CD4-positive, alpha-beta T cell treated with Interleukin-6 at 100 ng/mL for 8 hours (primary cell): ENCODE data around the gene DPCD.
A peak's percentile ranks its signal among the peaks of the same experiment; 100 is the strongest.
"Not testable (repeated sequence)": the region's sequence is repeated elsewhere in the genome, so short reads cannot be mapped to it uniquely, and the experiment has no call there.

Experiments
- DNase-seq: peaks from one replicate; pipeline ENCODE4 v3.0.0-alpha.2; 2020; ENCODE audit warnings: mixed read lengths, low spot score

The DPCD gene

DNA sequence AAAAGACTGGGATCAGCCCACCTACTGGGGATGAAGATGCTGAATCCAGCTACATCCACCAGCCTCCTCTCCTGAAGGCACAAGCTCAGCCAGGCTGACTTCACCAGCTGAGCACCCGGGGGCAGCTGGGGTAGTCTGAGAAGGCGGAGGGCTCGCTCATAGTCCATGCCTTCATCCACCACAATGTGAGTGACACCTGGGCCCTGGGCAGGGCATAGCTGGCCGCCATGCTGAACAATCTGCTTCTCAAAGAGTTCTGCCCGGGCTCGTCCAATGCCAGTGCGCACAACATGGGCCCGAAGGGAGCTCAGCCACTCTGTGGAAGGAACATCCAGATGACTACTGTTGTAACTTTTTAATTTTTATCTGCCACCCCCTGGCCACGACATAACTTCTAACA, 2.3 kb upstream of the DPCD start:
- no peak for DNase-seq

- DNase-seq, result no peak
Observed at GRCh38 chr10:101588879-101589278, 758 bp downstream of the DPCD start.

DNA sequence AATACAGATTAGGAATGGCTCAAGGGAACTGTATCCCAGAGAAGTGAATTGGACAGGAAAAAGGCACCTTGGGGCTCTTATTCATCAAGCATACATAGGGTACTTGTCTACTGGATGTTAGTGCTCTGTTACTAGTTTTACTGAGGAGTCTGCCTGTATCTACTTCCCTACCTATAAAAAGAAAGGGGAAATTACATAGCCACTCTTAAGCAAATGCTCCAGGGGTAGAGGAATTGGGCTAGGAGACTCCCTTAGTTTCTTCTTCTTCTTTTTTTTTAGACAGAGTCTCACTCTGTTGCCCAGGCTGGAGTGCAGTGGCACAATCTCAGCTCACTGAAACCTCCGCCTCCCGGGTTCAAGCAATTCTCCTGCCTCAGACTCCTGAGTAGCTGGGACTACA, 5.2 kb downstream of the DPCD start:
- DNase-seq, result not testable (repeated sequence)

GRCh38 chr10:101595591-101596433, 7.7 kb downstream of the DPCD start:
- no peak for DNase-seq

GRCh38 chr10:101597091-101597900, 9.2 kb downstream of the DPCD start:
- DNase-seq, result no peak

DNA sequence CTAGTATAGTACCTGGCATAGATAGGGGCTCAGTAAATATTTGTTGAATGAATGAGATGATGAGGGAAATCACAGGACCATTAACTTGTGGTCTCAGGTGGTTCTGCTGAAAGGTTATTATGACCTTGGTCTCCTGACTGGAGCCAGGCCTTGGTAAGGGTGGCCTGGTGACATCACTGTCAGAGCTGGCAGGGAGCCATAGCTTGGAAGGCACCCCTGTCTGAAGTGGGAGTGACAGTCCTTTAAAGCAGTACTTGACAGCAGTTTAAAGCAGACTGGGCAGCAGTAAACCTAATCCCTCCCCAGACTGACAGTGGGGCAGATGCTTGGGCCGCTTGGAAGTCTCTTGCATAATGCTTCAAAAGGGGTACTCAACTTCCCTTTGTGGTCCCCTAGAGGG, 13.4 kb downstream of the DPCD start:
- DNase-seq, result no peak

GRCh38 chr10:101602761-101603398, 14.8 kb downstream of the DPCD start:
- DNase-seq, result peak; percentile 37

GRCh38 chr10:101607124-101607523, 19.0 kb downstream of the DPCD start:
- no peak for DNase-seq

GRCh38 chr10:101609481-101609880, 21.4 kb downstream of the DPCD start:
- DNase-seq, result no peak

DNA sequence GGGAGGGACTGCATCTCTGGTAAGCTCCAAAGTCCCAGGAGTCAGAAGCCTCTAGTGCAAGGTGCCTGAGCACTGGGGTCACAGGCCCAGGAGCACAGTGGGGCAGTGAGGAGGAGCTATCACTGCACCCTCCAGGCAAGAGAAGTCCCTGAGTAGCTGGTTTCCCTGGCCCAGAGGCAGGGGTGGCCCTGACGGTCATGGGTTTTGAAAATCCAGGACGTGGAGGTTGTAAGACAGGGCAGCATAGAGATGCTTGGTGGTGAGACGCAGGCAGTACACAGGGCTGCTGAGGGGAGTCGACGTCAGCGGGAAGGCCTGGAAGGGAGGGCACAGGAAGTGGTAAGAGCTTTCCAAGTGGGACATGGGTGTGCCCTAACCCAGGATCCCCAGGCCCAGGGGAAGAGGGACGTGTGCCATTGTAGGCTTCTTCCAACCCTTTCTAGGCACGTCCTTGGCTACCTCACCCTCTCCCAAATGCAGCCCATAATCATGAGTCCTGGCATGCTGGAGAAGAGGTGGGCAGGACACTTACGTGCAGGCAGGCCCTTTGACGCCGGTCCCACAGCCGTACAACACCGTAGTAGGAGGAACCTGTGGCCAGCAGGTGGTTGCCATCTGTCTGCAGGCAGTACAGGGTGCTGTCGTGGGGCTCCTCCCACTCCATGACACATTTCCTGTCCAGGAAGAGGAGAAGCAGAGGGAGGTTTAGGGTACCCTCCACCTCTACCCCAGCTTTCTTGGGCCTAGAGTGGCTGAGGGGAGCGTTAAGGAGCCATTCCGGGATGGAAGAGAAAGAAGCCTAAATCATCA, 23.2 kb downstream of the DPCD start:
- DNase-seq, result no peak

DNA sequence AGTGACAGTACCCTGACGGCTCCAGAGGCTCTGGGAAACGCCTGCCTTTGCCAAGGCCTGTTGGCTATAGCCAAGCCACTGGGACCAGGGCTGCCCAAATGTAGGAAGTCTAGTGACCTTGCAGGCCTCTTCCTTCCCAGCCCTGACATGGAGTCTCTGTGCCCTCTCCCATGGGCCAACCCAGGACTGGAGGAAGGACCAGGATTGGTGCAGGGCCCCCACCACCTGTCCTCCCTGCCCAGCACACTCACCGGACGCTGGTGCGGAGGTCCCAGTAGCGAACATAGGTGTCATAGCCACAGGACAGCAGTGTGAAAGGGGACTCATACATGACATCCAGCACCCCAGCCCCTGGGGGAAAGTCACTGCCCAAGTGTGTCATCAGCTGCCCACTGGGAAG, 24.0 kb downstream of the DPCD start:
- DNase-seq, result no peak

GRCh38 chr10:101612872-101613271, 24.8 kb downstream of the DPCD start:
- DNase-seq, result no peak

DNA sequence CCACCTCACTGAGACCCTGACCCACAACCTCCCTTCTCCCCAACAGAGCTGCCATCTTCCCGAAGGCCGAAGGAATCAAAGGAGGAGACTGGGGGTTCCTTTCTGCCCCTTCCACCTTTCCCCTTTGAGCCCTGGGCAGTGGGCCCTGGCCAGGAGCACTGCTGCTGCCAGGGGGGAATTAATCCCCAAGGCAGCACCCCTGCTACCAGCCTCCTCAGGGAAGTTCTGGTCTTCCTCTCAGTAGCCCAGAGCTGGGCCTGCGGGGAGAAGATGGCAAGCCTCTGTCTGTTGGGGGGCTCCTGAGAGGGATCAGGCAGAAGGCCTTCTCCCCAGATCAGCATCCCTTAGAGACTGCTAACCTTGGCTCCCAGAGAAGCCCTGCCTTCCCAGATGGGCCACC, 25.5 kb downstream of the DPCD start:
- no peak for DNase-seq

- DNase-seq, result no peak
Observed at GRCh38 chr10:101614663-101615524, 26.8 kb downstream of the DPCD start.

DNA sequence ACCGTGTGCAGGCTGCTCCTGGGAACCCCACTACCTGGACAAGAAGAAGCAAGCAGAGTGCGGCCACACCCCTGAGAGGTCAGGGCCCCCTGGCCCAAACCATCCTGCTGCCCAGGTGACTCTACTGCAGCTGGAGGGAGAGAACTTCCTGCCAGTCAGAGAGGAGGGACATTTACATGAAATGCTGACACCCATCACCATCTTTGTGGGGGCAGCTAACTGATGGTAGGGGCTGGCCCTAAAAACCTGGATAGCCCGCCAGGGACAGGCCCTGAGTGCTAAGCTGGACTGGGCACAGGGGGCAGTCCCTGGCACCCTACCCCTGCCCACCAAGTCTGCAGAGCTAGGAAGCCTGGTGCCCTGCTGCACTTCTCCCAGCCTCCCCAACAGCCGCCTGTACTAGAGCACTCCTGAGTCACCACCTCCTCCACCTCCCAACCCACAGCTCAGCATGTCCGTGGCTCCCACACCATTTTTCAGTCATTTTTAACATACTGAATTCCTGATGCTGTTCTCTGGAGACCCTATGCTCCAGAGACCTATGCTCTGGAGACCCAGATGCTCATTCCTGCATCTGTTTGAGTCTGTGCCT, 27.5 kb downstream of the DPCD start:
- no peak for DNase-seq

GRCh38 chr10:101616415-101617101, 28.4 kb downstream of the DPCD start:
- DNase-seq, result no peak

GRCh38 chr10:101617102-101617823, 29.1 kb downstream of the DPCD start:
- DNase-seq, result no peak

- no peak for DNase-seq
Observed at GRCh38 chr10:101617824-101618568, 29.9 kb downstream of the DPCD start.

GRCh38 chr10:101618871-101619270, 30.8 kb downstream of the DPCD start:
- no peak for DNase-seq
